Endothelial cell of umbilical vein (primary cell): ENCODE results near the gene CDC5L. TPM values are rescaled to one million over a fixed set of nuclear protein-coding genes. Genes with fewer than 3 reads are reported as not detected.

Source experiments
- BruUV-seq: library from RNA; stranded (reverse); fragments of 400-500 nt; replicated peaks from 2 replicates; lab custom pipeline; 2021; lab: Mats Ljungman, UMichigan
- CTCF ChIA-PET: fragments of 300-600, 350-600 bp; sonication (Branson Sonifier 250); formaldehyde crosslinking; loops from one replicate; lab custom pipeline; 2021; ENCODE audit warnings: antibody characterized with exemption, inconsistent platforms; lab: Charles Lee
- POLR2A ChIA-PET: fragments of 300-600, 350-600 bp; sonication (Branson Sonifier 250); formaldehyde crosslinking; loops from one replicate; lab custom pipeline; 2021; ENCODE audit warnings: antibody characterized with exemption, inconsistent platforms; lab: Charles Lee
- DNase-seq: peaks from one replicate; pipeline ENCODE4 v3.0.0-alpha.2; 2011; ENCODE audit warnings: low read depth, low spot score
- FAIRE-seq: peaks from 2 replicates; lab custom pipeline; 2011; peaks lifted over from hg19 to GRCh38; lab: Jason Lieb, UNC
- H2AFZ ChIP-seq: 2 replicates; pipeline ENCODE4 v1.6.0; 2012; ENCODE audit warnings: low read depth, low read length, control low read depth, inconsistent platforms
- H3K27ac ChIP-seq: 2 replicates; pipeline ENCODE4 v1.5.1; 2011; ENCODE audit warnings: low read depth, mild to moderate bottlenecking, control low read depth, low read length, moderate library complexity; ENCODE audit not compliant: insufficient read depth
- H3K27me3 ChIP-seq, 2 experiments: 2 replicates each; pipeline versions ENCODE4 v1.6.0 to v1.6.1; 2011; ENCODE audit warnings: low read length in 2 of 2, mixed read lengths in 1 of 2; ENCODE audit not compliant: control insufficient read depth in 2 of 2, insufficient read depth in 2 of 2
- H3K36me3 ChIP-seq, 2 experiments: 2 replicates in 1 of 2; 3 replicates in 1 of 2; pipeline ENCODE4 v1.5.1; 2011; ENCODE audit warnings: low read length in 2 of 2, mild to moderate bottlenecking in 1 of 2, moderate library complexity in 1 of 2; ENCODE audit not compliant: control insufficient read depth in 2 of 2, insufficient read depth in 2 of 2; ENCODE audit errors: extremely low read depth in 1 of 2
- H3K4me1 ChIP-seq: 3 replicates; pipeline ENCODE4 v1.5.1; 2011; ENCODE audit warnings: mild to moderate bottlenecking, low read length; ENCODE audit not compliant: control insufficient read depth, insufficient read depth; ENCODE audit errors: extremely low read depth
- H3K4me2 ChIP-seq: 2 replicates; pipeline ENCODE4 v1.6.1; 2011; ENCODE audit warnings: low read length, control low read depth, mixed read lengths; ENCODE audit not compliant: insufficient read depth
- H3K4me3 ChIP-seq, 3 experiments: fragments of 200-600 bp in 1 of 3; sonication (generic), shearing (Covaris generic) in 1 of 3; replicated peaks in 1 of 3; 2 replicates each; pipeline ENCODE4 v1.5.1; 2011 to 2016; ENCODE audit warnings: control low read depth in 3 of 3, low read length in 3 of 3, mild to moderate bottlenecking in 2 of 3, inconsistent platforms in 1 of 3, low read depth in 1 of 3, moderate library complexity in 1 of 3; ENCODE audit not compliant: insufficient read depth in 1 of 3
- H3K79me2 ChIP-seq: 2 replicates; pipeline ENCODE4 v1.6.0; 2012; ENCODE audit warnings: low read length, inconsistent platforms; ENCODE audit not compliant: control insufficient read depth, insufficient read depth
- H3K9ac ChIP-seq: replicated peaks from 2 replicates; pipeline ENCODE3; 2011; ENCODE audit warnings: low read length, control low read depth; ENCODE audit not compliant: insufficient read depth; ENCODE audit errors: extremely low read depth
- H3K9me1 ChIP-seq: replicated peaks from 3 replicates; pipeline ENCODE4 v1.6.0; 2011; ENCODE audit warnings: mild to moderate bottlenecking, low read length; ENCODE audit not compliant: control insufficient read depth, insufficient read depth; ENCODE audit errors: extremely low read depth
- H3K9me3 ChIP-seq: replicated peaks from 2 replicates; pipeline ENCODE4 v1.5.1; 2012; ENCODE audit warnings: low read length, inconsistent platforms; ENCODE audit not compliant: control insufficient read depth, insufficient read depth
- H4K20me1 ChIP-seq: replicated peaks from 2 replicates; pipeline ENCODE3; 2011; ENCODE audit warnings: mild to moderate bottlenecking, low read length; ENCODE audit not compliant: control insufficient read depth, insufficient read depth; ENCODE audit errors: extremely low read depth
- CTCF ChIP-seq, 2 donors: IDR thresholded peaks; 1 replicate in 1 of 2; 2 replicates in 1 of 2; pipeline ENCODE4 v1.5.1; 2011; ENCODE audit warnings: low read length in 2 of 2, mild to moderate bottlenecking in 2 of 2, moderate library complexity in 2 of 2, control low read depth in 1 of 2, inconsistent platforms in 1 of 2, low read depth in 1 of 2; ENCODE audit not compliant: insufficient read depth in 1 of 2; ENCODE audit errors: extremely low read depth in 1 of 2
- EZH2 ChIP-seq: IDR thresholded peaks from 2 replicates; pipeline ENCODE4 v1.6.1; 2012; ENCODE audit warnings: borderline replicate concordance, low read depth, mild to moderate bottlenecking, moderate library complexity, low read length, inconsistent platforms; ENCODE audit not compliant: severe bottlenecking
- FOS ChIP-seq: IDR thresholded peaks from 2 replicates; pipeline ENCODE4 v1.6.1; 2011; ENCODE audit warnings: mild to moderate bottlenecking, low read length, moderate library complexity, borderline replicate concordance; ENCODE audit not compliant: insufficient read depth
- GATA2 ChIP-seq: IDR thresholded peaks from 2 replicates; pipeline ENCODE4 v1.7.0; 2011; ENCODE audit warnings: low read depth, mild to moderate bottlenecking, moderate library complexity, mixed read lengths, low read length; ENCODE audit not compliant: insufficient read length, insufficient read depth
- JUN ChIP-seq: IDR thresholded peaks from 2 replicates; pipeline ENCODE4 v1.6.1; 2011; ENCODE audit warnings: borderline replicate concordance, low read depth; ENCODE audit not compliant: insufficient read length, insufficient read depth
- MAX ChIP-seq: IDR thresholded peaks from 2 replicates; pipeline ENCODE4 v1.6.1; 2011; ENCODE audit not compliant: insufficient read depth, insufficient read length
- MYC ChIP-seq: IDR thresholded peaks from one replicate; pipeline ENCODE4 v1.6.1; 2011; ENCODE audit warnings: mild to moderate bottlenecking, low read depth, low read length
- POLR2A ChIP-seq: IDR thresholded peaks from 2 replicates; pipeline ENCODE4 v1.6.1; 2012; ENCODE audit warnings: low read depth, mild to moderate bottlenecking, control low read depth, low read length
- POLR2AphosphoS5 ChIP-seq: IDR thresholded peaks from 2 replicates; pipeline ENCODE4 v1.6.1; 2012; ENCODE audit warnings: low read depth, mild to moderate bottlenecking, control low read depth, low read length, moderate library complexity; ENCODE audit not compliant: insufficient read depth
- dilution Hi-C: fragments of 300-500 bp; cut with MboI; formaldehyde crosslinking; loops from one replicate; pipeline ENCODE4 v1.15.0; 2019; ENCODE audit warnings: low sequenced_read_pairs; ENCODE audit not compliant: extremely low pct_ligation_motif_present
- intact Hi-C: fragments of 100-400 bp; cut with micrococcal nuclease; formaldehyde crosslinking; loops from one replicate; pipeline ENCODE4 v1.10.0; 2022
- polyA plus RNA-seq, 4 experiments: library from polyadenylated mRNA; depleted of rRNA in 3 of 4; stranded (reverse) in 3 of 4; unstranded in 1 of 4; fragments of >200 nt; gene quantifications; 2 replicates each; pipeline versions ENCODE4 v1.2.1 to v1.2.3, GENCODE V29; 2011 to 2012; ENCODE audit warnings: missing spikeins in 1 of 4
- total RNA-seq: library from RNA; stranded (reverse); gene quantifications from 2 replicates; pipeline ENCODE4 v1.2.3, GENCODE V29; 2021

The CDC5L gene
- total and polyA plus RNA-seq, 2 donors (not counting 3 experiments of a cell fraction or from before 2014, with no cell fraction given), result 6.9 to 24.6 TPM

GRCh38 chr6:44442833-44443444 is 55.4 kb downstream of the CDC5L start:
- Histone ChIP-seq H3K27ac (no peak overlapping the region), H3K36me3 (peaks cover 3 to 5% of the 10 kb centered on the region in 2 experiments), H3K4me3 (no peak overlapping the region), H3K4me2 (no peak overlapping the region), H3K9me3 (no peaks in the 10 kb centered on the region), H3K9me1 (no peaks in the 10 kb centered on the region), H3K4me1 (peaks cover 3% of the 10 kb centered on the region), H4K20me1 (peaks cover 3% of the 10 kb centered on the region), H3K27me3 (no peaks in the 10 kb centered on the region), H2AFZ (no peak overlapping the region), H3K9ac (no peak overlapping the region), H3K79me2 (peaks cover 13% of the 10 kb centered on the region)
- DNase-seq (no peak), FAIRE-seq (no peak)
- no TSS peak for BruUV-seq
- ChIA-PET CTCF (interaction anchor here (0.9 kb wide), 1 partner anchor 27 kb away, joined by 3 read pairs; no protein-coding TSS in a partner anchor), POLR2A (no interaction called here)
- intact Hi-C loops (no loop called here), dilution Hi-C loops (no loop called here)
- TF ChIP-seq EZH2 (no peak), POLR2A (no peak), CTCF (IDR thresholded peaks at IDR 0.05; ENCODE audit: extremely low read depth in 1 of 2, insufficient read depth in 1 of 2, low read depth in 1 of 2, low read length in 2 of 2) (no peak), JUN (no peak), GATA2 (no peak), FOS (no peak), MYC (no peak), MAX (no peak), POLR2AphosphoS5 (no peak)
